GM18870 (cell line): Measurements from ENCODE around the gene DDX4.

Source experiments
- ATAC-seq: cut with Tn5 transposase; IDR thresholded peaks from one replicate; pipeline ENCODE4 v1.9.1; 2021; ENCODE audit warnings: moderate library complexity; ENCODE audit not compliant: unreplicated experiment

Gene DDX4

DNA sequence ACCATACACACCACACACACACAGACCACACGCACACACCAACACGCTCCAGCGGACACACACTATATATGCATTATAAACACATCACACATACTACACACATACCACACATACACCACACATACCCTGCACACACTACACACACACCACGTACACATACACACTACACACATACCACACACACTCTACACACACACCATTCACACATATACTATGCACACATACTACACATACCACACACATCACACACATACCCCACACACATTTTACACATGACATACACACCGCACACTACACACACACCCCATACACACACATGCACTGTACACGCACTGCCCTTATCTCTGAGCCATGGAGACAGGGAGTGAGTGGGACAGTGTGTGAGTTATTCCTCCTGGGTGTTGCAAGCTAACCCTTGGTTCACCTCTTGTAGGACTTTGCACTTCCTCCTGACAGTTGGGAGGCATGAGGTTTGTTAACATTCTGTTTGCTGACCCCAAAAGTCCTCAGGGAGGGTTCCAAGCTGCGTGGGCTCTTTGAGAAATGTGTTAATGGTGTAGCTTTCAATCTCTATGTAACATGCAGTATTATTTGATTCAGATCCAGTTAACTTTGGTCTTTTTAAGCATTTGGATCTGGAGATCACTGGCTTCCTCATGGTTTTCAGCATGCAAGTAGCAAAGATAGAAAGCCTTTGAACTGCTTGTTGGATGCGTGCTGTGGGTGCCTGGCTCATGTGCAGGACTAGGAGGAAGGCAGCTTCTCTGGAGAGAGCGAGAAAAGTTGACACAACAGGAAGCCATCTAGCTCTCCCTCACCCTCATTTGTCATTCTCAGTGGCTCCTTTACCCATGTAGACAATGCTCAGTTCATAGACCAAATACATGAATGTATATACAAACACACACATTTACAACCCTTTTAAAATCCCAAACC lies 127.0 kb downstream of the DDX4 start:
- ATAC-seq = no peak

DNA sequence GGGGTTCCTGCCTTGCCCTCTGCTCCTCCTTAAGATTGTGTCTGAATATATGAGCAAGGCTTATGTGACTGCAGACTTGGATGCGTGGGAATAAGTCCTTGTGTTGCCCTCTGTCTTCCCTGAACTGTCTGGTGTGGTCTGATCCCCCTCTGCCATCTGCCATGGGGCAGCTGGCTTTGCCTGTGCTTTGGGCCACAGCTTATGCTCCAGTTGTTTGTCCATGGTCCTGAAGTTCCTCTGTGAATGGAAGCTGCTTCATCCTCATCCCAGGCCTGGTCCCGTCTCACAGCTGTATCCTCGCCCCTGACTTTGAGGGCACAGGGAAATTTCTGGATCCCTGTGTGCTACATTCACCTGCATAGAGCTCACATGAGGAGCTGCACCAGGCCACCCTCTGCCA lies 128.0 kb downstream of the DDX4 start:
- ATAC-seq = no peak

DNA sequence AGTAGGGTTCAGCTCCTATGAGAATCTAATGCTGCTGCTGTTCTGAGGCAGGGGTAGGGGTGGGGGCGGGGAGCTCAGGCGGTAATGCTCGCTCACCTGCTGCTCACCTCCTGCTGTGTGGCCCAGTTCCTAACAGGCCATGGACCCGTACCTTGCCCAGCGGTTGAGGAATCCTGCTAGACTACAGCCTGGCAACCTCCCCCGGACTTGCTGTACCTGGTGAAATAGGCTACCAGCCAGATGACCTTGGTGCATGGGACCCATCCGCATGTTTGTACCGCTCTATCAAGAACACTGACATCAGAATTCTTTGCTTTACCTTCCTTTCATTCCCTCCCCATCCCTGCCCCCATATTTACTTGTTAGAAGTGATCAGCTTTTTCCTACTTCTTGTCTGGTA lies 128.6 kb downstream of the DDX4 start:
- no peak for ATAC-seq
